ENCODE measurements around the gene IRF8.
"Not testable (repeated sequence)": the region's sequence is repeated elsewhere in the genome, so short reads cannot be mapped to it uniquely, and the experiment has no call there.

Gene IRF8

DNA sequence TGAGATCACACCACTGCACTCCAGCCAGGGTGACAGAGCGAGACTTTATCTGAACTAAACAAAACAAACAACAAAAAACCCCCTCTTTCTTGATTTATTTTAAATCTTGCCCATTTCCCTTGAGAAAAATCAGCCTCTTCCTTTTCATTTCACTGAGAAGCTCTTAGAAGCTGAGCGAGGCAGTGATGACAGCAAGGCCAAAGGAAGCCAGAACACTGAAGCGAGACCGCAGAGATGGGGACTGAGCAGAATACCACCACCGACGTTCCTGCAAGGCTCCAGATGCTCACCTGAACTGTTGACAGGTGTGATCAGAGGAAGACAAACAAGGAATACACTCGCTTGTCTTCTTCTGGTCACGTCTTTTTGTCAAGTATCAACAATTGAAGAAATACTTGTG lies 30.5 kb upstream of the IRF8 start:
- no peak for FAIRE-seq
- DNase-seq (ENCODE audit: low spot score) = no peak

DNA sequence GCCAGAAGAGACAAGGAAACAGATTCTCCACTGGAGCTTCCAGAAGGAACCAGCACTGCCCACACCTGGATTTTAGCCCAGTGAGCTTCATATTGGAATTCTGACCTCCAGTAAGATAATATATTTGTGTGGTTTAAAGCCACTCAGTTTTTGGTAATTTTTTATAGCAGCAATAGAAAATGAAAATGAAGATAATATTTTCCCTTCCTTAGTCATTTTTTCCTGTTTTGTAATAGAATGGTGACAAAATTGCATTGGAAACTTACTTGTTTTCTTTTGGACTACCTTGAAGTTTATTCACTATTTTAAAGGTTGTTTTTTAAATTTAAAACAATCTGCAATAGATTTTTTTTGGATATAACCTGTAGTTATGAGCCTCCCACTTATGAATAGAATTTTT lies 29.8 kb upstream of the IRF8 start:
- no peak for FAIRE-seq

DNA sequence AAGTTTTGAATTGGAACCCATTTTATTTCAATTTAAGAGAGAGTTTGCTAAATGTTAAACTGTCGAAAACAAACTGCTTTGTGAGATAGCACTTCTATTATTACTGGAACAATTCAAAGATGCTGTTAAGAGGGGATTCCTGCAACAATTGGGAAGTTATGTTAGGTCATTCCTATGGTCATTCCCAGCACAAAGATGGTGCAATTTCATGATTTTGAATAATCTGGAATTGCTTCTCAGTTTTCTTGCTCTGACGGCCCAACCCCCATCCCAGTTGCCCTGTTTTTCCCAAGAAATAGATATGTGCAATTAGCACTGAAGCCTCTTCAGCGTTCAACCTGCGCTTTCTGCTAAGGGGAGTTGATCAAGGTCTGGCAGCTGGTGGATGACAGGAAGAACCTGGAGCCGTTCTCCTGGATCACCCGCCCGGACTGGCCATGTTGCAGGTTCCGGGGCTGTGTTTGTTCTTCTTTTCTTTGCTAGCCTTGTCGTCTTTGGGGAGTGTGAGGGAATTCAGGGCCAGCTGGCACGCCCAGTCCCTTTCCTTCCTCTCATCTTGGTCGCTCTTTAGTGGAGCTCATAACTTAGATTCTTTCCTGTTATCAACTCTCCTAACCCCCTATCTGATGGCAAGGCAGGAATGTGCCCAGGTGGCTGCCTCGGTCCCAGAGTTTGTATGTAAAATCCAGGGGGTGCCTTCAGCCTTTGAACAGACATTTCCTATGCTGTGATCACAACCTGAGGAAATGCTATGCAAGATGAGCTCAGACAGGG lies 29.0 kb upstream of the IRF8 start:
- FAIRE-seq (no peak), DNase-seq (ENCODE audit: low spot score) (no peak)

More for the DNA sequence above, 29.8 kb upstream of the IRF8 start:
- no peak for DNase-seq (ENCODE audit: low spot score)

DNA sequence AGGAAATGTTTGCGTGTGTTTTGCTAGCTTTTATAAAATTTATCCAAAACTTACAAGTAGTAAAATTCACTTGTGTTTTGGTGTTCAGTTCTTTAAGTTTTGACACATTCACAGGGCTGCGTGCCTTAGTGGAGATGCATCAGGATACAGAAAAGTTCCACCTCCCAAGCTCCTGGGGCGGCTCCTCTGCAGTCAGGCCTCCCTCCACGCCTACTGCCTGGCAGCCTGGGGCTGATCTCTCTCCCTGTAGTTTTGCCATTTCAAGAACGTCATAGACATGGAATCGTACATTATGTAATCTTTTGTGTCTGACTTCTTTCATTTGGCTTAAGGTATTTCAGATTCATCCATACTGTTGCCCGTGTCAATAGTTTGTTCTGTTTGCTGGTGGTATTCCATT lies 27.2 kb upstream of the IRF8 start:
- DNase-seq (ENCODE audit: low spot score) = no peak
- no peak for FAIRE-seq

DNA sequence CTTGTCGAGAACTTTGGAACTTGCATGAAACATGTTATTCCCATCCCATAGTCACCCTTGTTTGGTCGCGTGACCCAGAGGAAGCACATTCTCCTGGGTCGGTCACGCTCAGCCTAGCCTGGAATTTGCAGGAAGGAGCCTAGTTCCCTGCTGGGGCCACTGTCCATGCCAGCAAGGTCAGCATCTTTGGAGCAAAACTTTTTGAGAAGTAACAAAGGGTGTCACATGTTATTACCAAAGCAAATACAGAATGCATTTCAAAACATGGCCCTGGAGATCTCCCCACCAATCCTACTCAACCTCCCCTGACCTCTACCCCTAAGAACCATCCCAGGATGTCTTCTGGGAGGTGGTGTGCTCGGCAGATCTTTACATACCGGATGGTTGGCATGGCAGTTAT lies 26.2 kb upstream of the IRF8 start:
- FAIRE-seq = no peak
- DNase-seq (ENCODE audit: low spot score) = no peak

DNA sequence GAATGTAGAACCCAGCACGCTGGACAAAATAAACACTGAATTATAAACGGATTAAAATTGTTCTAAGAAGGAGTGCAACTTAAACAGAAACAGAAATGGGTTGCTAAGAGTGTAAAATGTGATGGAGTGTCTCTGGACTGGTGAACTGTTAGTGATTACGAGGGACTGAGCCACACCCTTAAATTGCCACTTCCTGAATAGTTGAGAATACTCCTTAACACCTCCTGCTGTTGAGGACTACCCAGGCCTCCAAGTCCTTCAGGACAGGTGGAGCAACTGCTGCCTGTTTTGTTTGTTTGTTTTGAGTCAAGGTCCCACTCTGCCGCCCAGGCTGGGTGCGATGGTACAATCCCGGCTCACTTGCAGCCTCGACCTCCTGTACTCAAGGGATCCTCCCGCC lies 25.8 kb upstream of the IRF8 start:
- FAIRE-seq (no peak), DNase-seq (ENCODE audit: low spot score) (no peak)

DNA sequence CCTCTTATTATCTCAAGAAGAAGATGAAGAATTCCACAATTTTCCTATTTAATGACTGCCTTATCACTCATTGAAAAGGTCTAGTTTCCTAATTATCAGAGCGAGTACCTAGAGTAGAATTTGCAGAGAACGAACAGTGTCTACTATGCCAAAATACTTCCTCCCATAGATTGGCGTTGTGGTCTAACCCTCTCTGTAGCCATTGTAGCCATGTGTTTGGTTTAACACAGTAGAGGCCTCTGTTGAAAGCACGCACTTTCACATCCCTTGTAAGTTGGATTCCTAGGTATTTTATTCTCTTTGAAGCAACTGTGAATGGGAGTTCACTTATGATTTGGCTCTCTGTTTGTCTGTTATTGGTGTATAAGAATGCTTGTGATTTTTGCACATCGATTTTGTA lies 24.9 kb upstream of the IRF8 start:
- DNase-seq (ENCODE audit: low spot score); FAIRE-seq: not testable (repeated sequence)

DNA sequence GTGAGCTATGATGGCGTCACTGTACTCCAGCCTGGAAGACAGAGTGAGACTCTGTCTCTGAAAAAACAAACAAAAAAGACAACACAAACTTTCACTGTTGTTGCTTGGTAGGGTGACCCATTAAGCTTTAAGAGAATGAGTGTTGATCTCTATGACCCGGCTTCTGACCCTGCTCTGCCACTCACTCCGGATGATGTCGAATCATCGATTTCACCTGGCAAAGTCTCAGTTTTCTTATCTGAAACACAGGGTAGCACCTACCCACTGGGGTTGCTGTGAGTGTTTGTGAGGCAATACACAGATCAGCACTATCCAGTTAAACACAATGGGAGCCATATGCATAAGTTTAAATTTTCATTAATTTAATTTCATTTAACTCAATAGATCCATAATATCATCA lies 20.6 kb upstream of the IRF8 start:
- DNase-seq (ENCODE audit: low spot score) (no peak), FAIRE-seq (no peak)

DNA sequence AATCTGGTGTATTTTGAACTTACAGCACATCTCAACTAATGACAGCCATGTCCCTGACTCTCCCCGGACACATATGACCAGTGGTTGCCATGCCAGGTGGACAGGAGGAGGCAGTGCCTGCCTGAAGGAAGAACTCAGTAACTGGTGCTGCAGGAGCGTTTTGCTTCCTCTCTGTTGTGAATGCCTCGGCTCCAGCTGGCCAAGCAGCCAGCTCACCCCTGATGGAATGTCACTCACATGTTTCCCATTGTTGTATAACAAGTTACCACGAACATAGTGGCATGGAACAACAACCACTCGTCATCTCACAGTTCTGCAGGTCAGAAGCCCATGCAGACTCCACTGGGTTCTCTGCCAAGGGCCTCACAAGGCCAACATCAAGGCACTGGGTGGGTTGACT lies 20.1 kb upstream of the IRF8 start:
- FAIRE-seq (no peak), DNase-seq (ENCODE audit: low spot score) (peak; percentile 48)

DNA sequence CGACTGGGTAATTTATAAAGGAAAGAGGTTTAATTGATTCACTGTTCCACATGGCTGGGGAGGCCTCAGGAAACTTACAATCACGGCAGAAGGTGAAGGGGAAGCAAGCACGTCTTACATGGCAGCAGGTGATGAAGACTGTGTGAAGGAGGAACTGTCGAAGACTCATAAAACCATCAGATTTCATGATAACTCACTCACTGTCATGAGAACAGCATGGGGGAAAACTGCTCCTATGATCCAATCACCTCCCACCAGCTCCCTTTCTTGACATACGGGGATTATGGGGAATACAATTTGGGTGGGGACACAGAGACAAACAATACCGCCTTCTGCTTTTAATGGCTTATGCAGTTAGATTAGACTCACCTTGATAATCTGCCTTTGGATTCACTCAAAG lies 19.4 kb upstream of the IRF8 start:
- DNase-seq (ENCODE audit: low spot score) (no peak), FAIRE-seq (no peak)

DNA sequence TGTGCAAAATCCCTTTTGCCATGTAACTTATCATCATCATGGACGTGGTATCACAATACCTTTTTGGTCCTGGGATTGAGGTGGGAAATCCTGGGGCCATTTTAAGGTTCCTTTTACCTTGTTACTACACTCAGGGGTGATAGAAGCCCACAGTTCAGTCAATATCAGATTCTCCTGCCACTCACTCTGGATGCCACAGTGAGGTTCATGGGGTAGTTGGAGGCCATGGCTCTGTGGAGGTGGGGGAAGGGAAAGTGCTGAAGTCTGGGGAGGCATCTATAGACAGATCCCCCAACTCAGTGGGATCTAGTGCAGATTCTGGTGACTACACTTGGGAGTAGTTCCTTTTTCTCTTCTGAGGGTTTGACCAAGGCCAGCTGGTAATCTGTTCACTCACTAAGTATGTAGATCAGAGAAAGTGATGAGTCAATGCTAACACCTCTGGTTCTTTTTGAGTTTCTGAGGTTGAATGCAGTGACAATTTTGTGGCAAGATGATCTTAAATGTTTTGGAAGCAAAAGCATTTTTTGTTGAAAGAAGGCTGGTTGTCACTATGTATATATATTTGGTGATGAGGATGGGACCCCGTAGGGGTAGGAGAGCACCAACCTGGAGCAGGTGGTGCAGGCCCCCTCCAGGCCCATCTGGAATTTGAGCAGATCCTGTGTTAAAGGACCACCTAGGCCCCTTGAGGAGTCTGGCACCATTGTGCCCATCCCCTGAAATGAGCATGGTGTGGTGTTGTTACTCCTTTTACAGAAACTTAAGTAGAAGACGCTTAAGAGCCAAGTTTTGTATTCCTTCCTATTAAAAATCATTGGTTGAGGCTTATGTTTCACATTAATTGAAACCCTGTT lies 18.8 kb upstream of the IRF8 start:
- FAIRE-seq (no peak), DNase-seq (ENCODE audit: low spot score) (no peak)

DNA sequence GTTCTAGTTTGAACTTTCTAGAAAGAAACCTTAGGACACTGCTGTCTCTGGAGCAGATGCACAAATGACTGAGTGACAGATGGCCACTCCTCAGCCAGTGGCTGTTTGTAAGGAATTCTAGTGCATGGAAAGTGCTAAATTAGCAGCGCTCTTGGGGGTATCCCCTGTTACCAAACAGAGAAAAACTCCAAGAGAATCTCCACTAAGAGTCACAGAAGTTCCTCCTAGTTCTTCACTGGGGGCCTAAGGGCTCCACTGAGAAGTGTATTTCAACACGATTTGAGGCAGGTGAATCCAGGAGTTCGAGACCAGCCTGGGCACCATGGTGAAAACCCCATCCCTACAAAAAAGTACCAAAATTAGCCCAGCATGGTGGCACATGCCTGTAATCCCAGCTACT lies 18.1 kb upstream of the IRF8 start:
- FAIRE-seq = no peak

DNA sequence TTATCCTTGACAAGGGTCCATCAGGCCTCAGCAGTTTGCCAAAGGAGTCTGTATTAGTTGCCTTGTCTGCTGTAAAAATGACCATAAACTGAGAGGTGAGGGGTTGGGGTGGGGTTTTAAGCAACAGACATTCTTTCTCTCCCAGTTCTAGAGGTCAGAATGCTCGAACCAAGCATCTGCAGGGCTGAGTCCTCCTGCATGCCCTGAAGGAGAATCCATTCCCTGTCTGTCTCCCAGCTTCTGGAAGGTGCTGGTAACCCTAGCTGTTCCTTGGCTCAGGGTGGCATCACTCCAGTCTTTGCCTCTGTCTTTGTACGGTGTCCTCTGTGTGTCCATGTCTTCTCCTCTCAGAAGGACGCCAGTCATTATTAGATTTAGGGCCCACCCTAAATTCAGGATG lies 17.5 kb upstream of the IRF8 start:
- FAIRE-seq (no peak), DNase-seq (ENCODE audit: low spot score) (no peak)

More for the DNA sequence above, 18.1 kb upstream of the IRF8 start:
- no peak for DNase-seq (ENCODE audit: low spot score)

DNA sequence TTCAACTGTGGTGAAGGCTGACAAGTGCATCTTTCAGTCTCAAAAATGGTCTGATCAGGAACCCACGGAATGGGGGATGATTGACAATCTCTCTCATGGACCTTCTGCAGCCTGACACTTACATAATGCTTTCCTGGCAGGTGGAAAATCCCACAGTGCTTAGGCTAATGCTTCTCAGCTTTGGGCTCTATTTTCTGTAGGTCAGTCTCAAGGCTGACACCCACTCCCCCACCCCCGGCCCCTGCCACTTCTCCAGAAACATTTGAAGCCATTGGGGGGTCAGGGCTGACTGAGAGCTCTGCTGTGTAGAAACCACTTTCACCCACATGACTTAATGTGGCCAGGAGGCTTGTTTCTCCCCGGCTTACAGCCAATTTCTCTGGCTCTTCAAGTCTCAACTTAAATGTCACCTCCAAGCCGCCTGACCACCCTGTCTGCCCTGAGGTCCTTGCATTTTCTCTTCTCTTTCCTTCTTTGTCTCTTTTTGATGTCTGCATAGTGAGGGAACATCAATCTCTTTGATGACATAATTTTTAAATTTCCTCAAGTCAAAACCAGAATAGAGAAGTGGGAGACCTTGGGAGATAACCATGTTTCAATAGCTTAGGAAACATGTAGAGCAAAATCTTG lies 16.7 kb upstream of the IRF8 start:
- DNase-seq (ENCODE audit: low spot score) (no peak), FAIRE-seq (no peak)

DNA sequence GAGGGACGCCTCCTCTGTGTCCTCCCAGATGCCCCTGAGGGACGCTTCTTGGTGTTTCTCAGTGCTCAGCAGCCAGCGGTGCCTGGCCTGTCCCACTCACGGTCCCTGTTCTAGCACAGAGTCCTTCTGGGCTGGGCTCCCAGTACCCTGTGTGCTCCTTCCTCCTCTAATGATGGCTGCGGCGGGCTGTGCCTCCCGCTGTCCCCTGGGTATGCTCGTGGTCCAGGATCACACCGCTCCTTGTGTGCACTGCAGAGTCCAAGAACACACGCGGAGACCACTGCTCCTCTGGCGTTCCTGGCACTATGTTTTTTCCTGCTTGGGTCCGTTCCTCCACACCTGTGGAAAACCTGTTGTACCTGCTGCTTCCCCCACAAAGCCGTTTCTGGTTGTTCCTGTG lies 15.1 kb upstream of the IRF8 start:
- DNase-seq (ENCODE audit: low spot score) = no peak
- FAIRE-seq = no peak

DNA sequence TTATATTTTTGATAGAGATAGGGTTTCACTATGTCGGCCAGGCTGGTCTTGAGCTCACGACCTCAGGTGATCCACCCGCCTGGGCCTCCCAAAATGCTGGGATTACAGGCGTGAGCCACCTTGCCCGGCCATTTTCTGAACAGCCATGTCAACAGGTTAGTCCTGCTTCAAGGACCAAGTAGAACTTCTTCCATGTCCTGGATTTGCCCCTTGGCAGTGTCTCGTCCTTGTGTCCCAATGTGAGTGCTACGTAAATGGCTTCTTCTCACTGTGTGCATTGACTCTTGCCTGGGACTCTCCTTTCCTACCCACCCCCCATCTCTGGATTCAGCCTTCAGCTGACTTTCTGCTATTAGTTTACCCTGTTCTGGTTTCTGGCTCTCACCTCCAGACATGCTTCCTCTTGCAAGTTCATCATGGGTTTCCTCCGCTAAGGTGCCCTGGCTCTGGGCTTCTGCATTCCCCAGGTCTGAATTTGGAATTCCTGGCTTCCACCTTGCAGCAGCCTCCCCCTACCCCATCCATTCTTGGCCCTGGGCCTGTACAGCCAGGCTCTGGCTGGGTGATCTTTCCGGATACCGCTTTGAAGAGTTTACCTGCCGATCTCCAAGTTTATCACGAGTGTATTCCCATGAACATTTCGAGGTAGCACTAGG lies 14.0 kb upstream of the IRF8 start:
- FAIRE-seq = no peak
- DNase-seq (ENCODE audit: low spot score) = no peak

DNA sequence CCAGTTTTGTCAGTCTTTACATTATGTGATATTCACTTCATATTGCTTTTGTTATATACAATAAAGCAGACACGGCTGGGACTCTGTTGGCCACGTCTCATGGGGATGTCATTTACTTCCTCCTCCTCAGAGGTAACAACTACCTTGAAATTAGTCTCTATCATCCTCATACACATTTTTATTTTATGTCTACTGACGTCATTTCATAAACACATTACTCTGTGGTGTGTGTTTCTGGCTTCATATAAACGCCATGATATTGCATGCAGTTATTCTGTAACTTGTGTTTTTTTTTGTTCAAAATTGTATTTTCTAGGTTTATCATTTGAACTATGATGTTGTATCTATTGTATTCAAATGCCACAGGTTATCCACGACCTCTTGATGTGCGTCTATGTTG lies 13.4 kb upstream of the IRF8 start:
- DNase-seq (ENCODE audit: low spot score) (no peak), FAIRE-seq (no peak)

DNA sequence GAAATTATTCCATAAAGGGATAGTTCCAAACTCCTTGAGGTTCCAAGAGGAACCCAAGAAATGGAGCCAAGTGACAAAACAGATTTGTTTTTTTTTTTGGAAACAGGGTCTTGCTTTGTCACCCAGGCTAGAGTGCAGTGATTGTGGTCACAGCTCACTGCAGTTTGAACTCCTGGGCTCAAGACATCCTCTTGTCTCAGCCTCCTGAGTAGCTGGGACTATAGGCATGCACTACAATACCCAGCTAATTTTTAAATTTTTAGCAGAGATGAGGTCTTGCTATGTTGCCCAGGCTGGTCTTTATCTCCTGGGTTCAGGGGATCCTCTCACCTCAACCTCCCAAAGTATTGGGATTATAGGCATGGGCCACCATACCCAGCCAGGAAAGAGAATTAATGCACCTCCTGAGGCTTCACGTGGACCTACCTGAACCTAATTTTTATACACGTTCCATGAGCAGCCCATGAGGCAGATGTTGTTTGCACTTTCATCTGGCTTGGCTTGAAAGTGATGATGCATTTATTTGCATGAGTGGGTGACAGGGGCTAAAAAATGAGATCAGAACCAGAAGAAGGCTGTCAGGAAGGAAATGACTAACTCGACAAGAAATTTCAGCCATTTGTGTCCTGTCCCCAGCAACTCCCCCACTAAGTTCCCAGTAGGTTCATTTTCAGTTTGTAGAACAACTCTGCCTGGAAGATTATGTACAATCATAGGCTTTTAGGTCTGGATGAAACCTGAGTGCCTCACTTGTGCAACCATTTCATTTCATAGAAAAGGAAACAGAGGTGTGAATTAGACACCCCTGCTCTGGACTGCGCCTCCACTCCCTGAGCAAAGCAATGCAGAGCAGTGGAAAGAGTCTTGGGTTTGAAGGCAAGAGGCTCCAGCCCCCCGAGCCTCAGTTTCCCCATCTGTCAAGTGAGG lies 10.3 kb upstream of the IRF8 start:
- peak; percentile 90 for DNase-seq (ENCODE audit: low spot score)
- peak; percentile 89 for FAIRE-seq

DNA sequence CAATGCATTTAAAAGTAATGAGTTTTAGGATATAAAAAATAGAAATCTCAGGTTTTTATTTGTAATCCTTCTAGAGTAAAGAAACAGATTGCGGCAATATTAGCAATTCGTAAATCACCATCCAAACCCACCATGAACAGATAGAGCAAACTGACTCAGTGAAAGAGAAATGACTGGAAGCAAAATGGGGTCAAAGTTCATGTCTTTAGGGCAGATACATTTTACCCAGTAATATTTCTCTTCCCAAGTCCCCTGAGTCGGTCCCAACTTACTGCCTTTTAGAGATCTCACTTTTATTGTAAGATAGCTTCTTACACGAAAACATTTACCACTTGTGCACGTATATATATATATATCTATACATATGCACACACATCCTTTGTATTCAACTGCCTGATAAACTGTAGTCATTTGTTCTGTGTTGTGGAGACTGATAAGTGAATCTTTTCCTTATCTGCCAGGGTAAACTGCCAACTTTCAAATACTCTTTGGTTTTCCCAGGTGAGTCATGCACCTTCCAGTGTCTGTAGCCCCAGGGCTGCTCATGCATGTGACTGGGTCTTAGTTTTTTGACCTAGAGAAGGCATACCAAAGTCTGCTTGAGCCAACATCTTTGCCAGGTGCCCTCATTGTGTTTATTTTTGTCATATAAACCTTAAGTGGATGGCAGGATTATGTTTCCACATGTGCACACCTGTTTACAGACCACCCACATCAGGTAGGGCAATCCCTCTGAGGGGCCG lies 7.8 kb upstream of the IRF8 start:
- peak; percentile 81 for FAIRE-seq
- peak; percentile 83 for DNase-seq (ENCODE audit: low spot score)

DNA sequence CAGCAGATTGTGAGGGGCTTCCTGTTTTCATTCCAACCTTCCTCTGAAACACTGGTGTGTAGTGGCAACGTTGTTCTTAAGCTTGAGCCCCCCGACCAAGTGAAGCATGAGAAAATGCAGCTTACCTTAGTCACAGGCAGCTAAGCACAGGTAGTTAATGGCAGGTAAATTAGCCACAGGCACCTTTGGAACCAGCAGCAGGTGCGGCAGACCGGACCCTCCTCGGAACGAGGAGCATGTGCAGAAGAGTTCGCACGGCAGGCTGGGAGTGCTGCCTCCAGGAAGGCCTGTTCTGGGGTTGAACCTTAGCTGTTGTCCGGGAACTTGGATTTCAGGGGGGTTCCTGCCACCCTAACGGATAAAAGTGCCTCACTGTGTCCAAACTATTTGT lies 7.2 kb upstream of the IRF8 start:
- DNase-seq (ENCODE audit: low spot score) (no peak), FAIRE-seq (no peak)
